Astrocyte of the cerebellum (primary cell): ENCODE results near the gene PRKAG3.

Experiments
- DNase-seq: peaks from one replicate; pipeline ENCODE4 v3.0.0-alpha.2; 2011; ENCODE audit warnings: low read depth
- H3K4me3 ChIP-seq: 2 replicates; pipeline ENCODE4 v1.5.1; 2011; ENCODE audit warnings: mild to moderate bottlenecking, low read depth, low read length, moderate library complexity
- CTCF ChIP-seq: IDR thresholded peaks from 2 replicates; pipeline ENCODE4 v1.5.1; 2012; ENCODE audit warnings: low read length, low read depth, moderate library complexity, mild to moderate bottlenecking; ENCODE audit errors: missing control alignments
- in situ Hi-C: cut with HindIII; loops from 2 replicates; pipeline ENCODE4 v1.10.0; 2017; ENCODE audit warnings: low sequenced_read_pairs

Gene PRKAG3

DNA sequence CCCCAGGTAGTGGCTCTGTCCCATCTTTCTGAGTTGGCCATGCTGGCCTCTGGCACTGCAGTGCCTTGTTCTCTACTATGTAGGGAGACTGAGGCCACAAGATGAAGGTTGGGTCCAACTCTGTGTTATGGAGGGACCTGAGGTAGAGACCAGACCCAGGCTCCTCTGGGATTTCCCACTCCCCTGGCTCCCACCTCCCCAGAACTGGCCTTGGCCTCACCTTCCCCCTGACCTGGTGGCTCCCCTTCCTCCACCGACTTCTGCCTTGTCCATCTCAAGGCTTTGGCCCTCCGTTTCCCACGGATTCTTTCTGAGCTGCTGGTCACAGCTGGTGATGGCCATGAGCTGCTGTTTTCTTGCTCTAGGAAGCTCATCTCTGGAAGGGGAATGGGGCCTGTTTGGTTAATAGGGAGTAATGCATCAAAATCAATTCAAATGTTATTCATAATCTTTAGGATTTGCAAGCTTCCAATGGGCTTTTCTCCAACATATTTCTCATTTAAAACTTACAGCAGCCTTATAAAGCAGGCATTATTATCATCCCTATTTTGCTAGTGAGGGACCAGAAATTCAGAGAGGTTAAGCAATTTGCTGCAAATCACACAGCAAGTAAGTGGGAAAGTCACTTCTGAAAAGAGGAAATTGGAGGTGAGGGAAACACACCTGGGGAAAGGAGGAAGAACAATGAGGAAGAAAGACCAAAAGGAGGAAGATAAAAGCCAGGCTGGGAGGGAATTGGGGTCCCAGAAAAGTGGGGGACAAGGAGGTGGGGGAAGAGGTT lies 887 bp downstream of the PRKAG3 start:
- no peak for TF ChIP-seq CTCF
- in situ Hi-C loops = no loop called here
- DNase-seq = no peak
- no peak overlapping the region for H3K4me3 ChIP-seq

- H3K4me3 ChIP-seq = no peak overlapping the region
- DNase-seq = no peak
- no peak for TF ChIP-seq CTCF
- in situ Hi-C loops = no loop called here
Measured at GRCh38 chr2:218829868-218830451, 1.6 kb downstream of the PRKAG3 start.

GRCh38 chr2:218828477-218828778 lies 3.2 kb downstream of the PRKAG3 start:
- no peak for DNase-seq
- no peak for TF ChIP-seq CTCF
- in situ Hi-C loops = no loop called here
- H3K4me3 ChIP-seq = no peak overlapping the region

DNA sequence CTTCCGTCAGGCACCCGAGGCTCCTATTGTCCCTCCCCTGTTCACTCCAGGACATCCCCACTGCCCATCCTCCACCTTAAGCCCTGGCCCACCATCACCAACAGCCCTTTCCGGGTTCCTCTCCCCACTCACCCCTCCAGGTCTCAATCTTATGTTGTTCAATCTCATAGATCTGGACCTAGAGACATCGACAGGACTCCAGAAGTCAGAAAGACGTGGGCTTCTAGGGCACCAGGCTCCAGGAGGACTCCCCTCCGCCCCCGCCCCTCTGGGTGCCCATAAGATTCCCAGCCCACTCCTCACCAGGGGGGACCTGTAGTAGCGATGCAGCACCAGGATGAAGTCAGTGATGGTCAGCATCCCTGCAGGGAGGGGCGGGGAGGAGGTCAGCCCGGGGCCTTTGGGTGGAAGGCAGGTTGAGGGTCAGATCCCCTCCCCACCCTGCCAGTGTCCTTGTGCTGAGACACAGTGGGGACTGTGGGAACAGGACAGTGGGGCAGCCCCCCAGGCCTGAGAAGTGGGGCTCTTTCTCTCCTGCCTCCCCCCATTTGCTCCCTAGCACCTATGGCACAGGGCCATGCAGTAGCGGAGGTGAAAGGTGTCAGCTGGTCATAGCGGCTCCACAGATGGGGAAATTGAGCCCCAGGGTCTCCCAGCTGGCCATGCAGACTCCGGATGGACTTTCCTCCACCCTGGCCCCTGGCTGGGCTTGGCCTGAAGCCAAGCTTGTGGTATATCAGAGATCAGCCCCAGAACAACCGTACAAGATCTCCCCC lies 3.7 kb downstream of the PRKAG3 start:
- no peak overlapping the region for H3K4me3 ChIP-seq
- no peak for TF ChIP-seq CTCF
- DNase-seq = no peak
- in situ Hi-C loops = no loop called here

DNA sequence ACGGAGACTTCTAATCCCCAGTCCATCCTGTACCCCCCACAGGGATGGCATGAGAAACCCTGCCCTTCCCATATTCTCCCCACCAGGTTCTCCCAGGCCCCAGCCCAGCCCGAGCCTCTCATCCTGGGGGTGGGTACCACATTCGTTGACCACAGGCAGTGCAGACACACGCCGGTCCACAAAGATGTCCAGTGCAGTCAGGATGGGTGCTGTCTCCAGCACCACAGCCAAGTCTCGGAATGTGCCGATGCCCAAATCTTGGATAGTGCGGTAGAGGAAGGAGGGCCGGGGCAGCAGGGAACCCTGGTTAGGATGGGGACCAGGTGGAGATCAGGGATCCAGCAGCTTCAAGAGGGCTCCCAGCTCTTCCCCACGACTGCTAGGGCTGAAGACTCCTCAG lies 4.8 kb downstream of the PRKAG3 start:
- H3K4me3 ChIP-seq = no peak overlapping the region
- in situ Hi-C loops = no loop called here
- TF ChIP-seq CTCF = no peak
- DNase-seq = no peak

DNA sequence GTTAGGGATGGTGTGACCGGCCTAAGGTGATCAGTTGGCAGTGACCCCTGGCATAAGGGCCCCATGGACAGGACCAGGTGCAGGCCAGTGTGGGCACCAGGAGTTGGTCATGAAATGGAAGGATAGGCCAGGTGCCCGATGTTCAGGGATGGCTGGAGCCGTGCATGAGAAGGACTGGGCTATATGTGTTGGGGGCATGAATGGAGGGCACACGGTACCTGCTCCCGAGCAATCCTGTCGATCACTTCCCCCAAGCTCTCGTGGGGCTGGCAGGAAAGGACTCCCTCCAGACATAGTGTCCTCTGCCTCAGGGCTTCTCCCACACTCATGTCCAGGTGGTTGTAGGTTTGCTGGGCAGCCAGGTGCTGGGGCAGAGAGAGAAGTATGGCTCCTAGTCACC lies 7.6 kb downstream of the PRKAG3 start:
- H3K4me3 ChIP-seq = no peak overlapping the region
- in situ Hi-C loops = loop anchor here (5.0 kb wide), 1 partner anchor 48 kb away; no protein-coding TSS in a partner anchor
- DNase-seq = no peak
- no peak for TF ChIP-seq CTCF
